ENCODE data around the gene PAIP1.

GRCh38 chr5:43484106-43484849 lies 72.6 kb downstream of the PAIP1 start:
- TF ChIP-seq, protein P1, sequence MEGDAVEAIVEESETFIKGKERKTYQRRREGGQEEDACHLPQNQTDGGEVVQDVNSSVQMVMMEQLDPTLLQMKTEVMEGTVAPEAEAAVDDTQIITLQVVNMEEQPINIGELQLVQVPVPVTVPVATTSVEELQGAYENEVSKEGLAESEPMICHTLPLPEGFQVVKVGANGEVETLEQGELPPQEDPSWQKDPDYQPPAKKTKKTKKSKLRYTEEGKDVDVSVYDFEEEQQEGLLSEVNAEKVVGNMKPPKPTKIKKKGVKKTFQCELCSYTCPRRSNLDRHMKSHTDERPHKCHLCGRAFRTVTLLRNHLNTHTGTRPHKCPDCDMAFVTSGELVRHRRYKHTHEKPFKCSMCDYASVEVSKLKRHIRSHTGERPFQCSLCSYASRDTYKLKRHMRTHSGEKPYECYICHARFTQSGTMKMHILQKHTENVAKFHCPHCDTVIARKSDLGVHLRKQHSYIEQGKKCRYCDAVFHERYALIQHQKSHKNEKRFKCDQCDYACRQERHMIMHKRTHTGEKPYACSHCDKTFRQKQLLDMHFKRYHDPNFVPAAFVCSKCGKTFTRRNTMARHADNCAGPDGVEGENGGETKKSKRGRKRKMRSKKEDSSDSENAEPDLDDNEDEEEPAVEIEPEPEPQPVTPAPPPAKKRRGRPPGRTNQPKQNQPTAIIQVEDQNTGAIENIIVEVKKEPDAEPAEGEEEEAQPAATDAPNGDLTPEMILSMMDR (IDR thresholded peaks at IDR 0.05; ENCODE audit: low read length) = peak; percentile 82
- TF ChIP-seq EZH2 (IDR thresholded peaks at IDR 0.05; ENCODE audit: borderline replicate concordance, low read length) = no peak
